NCI-H82 (cell line): ENCODE results near the gene IL16.
A peak's percentile ranks its signal among the peaks of the same experiment; 100 is the strongest.
"Not testable (repeated sequence)": the region's sequence is repeated elsewhere in the genome, so short reads cannot be mapped to it uniquely, and the experiment has no call there.

ENCODE experiments used
- DNase-seq: peaks from one replicate; lab custom pipeline; 2025; lab: John Stamatoyannopoulos, UW

The IL16 gene

GRCh38 chr15:81337713-81338157 lies 141.1 kb downstream of the IL16 start:
- DNase-seq = no peak

GRCh38 chr15:81338170-81339007 lies 141.7 kb downstream of the IL16 start:
- DNase-seq = no peak

- DNase-seq = no peak
Observed at GRCh38 chr15:81339321-81339720, 142.6 kb downstream of the IL16 start.

- DNase-seq = no peak
Observed at GRCh38 chr15:81339851-81340250, 143.2 kb downstream of the IL16 start.

GRCh38 chr15:81341351-81341750 lies 144.7 kb downstream of the IL16 start:
- no peak for DNase-seq

- DNase-seq = no peak
Observed at GRCh38 chr15:81343371-81343770, 146.7 kb downstream of the IL16 start.

- DNase-seq = no peak
Observed at GRCh38 chr15:81346611-81347010, 149.9 kb downstream of the IL16 start.

GRCh38 chr15:81347910-81348309 lies 151.2 kb downstream of the IL16 start:
- no peak for DNase-seq

GRCh38 chr15:81348691-81349090 lies 152.0 kb downstream of the IL16 start:
- DNase-seq = not testable (repeated sequence)

GRCh38 chr15:81349271-81349670 lies 152.6 kb downstream of the IL16 start:
- DNase-seq = no peak

GRCh38 chr15:81351651-81352050 lies 155.0 kb downstream of the IL16 start:
- DNase-seq = peak; percentile 9

GRCh38 chr15:81356252-81356651 lies 159.6 kb downstream of the IL16 start:
- DNase-seq = no peak

- DNase-seq = peak; percentile 8
Observed at GRCh38 chr15:81357180-81357686, 160.6 kb downstream of the IL16 start.

- no peak for DNase-seq
Observed at GRCh38 chr15:81358248-81358647, 161.6 kb downstream of the IL16 start.

GRCh38 chr15:81360491-81360890 lies 163.8 kb downstream of the IL16 start:
- no peak for DNase-seq

- no peak for DNase-seq
Observed at GRCh38 chr15:81361891-81362290, 165.2 kb downstream of the IL16 start.

GRCh38 chr15:81362790-81363189 lies 166.1 kb downstream of the IL16 start:
- no peak for DNase-seq

GRCh38 chr15:81363276-81363675 lies 166.6 kb downstream of the IL16 start:
- DNase-seq = no peak
